Amniotic epithelial cell (primary cell): ENCODE measurements around the gene CRTC3.

Experiments used
- DNase-seq: peaks from one replicate; pipeline ENCODE4 v3.0.0-alpha.2; 2010; ENCODE audit warnings: low read depth

CRTC3 gene

DNA sequence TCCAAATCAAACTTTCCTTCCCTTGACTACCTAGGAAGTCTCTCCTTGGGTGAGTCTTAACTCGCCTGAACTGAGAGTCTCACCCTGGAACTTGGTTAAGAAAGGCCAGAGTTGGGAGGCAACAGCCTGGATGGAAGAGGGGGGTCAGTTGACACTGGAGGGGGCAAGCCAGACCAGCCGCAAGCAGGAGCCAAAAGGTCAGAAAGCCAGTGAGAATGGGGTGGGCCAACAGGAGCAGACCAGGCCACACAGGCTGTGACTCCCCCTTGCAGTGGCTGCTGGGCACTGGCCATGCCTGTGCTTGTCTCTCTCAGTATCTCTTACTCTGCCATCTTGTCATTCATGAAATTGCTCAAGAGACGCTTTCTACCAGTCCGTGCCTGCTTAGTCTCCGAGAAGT lies 32.9 kb downstream of the CRTC3 start:
- no peak for DNase-seq

DNA sequence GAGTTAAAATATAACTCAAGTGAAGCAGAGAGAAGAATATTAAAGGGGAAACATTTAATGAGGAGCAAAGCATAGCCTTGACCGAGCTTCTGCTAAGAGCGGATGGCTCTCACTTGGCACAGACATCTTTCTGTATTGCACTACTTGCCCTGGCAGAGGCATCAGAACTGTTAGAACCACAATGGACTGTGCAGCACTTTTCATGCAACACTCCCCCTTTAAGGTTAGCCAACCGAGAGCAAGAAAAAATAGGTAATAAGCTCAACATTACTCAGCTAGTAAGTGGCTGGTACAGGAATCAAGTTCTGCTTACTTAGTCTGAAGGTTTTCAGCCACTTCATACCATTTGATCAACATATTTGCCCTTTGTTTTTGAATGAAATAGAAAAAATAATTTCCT lies 33.7 kb downstream of the CRTC3 start:
- no peak for DNase-seq

DNA sequence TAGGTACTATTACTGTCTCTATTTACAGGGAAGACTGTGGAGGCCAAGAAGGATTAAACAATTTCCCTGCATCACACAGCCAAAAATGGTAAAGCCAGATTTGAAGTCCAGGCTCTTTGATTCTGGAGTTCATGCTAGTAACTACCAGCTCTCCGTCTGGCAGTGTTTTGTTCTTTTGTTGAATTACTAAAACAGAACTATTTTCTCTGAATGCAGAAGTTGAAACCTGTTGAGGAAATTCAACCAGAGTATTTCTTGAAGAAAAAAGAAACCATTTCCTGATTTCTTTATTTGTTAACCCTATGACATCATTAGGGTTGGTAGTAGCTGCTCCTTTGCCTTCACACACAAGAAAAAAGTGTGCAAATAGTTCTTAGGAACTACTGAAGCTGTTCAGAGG lies 34.3 kb downstream of the CRTC3 start:
- DNase-seq, result no peak

DNA sequence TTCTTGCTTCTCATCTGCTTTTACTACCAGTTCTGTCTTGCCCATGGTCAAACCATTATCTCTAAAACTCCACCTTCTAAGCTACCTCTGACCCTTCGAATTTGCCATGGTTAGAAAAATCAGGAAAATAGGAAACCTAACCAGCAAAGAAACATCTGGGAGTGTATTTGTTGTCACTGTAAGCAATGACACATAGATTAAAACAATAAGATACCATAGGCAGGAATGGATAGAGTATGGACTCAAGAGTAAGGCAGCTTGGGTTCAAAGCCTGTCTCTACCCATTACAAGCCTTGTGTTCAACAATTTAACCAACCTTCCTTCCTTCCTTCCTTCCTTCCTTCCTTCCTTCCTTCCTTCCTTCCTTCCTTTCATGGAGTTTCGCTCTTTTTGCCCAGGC lies 34.9 kb downstream of the CRTC3 start:
- DNase-seq, result no peak

DNA sequence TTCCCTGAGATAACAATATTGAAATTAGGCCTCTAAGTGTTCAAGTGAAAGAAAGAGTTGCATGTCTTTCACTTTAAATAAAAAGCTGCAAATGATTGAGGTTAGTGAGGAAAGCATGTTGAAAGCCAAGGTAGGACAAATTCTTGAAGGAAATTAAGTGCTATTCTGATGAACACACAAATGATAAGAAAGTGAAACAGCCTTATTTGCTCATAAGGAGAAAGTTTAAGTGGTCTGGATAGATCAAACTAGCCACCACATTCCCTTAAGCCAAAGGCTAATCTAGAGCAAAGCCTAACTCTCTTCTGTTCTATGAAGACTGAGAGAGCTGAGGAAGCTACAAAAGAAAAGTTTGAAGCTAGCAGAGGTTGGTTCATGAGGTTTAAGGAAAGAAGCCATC lies 36.1 kb downstream of the CRTC3 start:
- peak; percentile 49 for DNase-seq

DNA sequence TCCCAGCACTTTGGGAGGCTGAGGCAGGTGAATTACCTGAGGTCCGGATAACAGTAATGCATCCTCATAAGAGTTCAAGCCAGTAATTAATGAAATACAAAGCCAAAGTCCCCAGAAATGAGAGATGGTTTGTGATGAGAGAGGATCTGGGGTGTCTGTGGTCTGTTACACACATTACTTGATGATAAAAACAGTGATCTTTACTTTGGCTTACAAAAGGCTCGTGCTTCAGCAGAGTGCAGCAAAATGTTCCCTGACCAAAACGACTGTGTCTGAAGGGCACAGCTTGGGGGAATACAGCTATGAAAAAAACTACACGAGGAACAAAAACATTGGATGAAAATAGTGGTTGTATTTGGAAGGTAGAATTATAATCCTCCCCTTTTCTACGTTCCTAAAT lies 40.9 kb downstream of the CRTC3 start:
- DNase-seq, result no peak

DNA sequence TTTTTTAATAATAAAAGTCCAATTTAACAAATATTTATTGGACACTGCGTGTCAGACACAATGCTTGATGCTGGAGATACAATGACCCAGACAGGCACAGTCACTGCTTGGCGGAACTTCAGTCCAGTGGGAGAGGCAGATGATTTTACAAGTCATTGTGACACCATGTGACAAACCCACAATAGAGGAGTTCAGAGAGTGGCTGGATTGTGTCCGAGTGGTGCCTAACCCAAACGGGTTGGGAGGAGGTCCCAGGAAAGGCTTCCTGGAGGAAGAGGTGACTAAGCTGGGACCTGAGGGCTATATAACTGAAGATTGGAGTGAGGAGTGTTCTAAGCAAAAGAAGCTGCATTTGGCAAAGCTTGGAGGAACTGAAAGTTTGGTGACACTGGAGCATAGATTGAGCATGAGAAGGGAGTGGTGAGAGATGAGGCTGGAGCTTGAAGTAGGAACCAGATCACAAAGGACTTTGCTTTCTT lies 41.4 kb downstream of the CRTC3 start:
- no peak for DNase-seq

DNA sequence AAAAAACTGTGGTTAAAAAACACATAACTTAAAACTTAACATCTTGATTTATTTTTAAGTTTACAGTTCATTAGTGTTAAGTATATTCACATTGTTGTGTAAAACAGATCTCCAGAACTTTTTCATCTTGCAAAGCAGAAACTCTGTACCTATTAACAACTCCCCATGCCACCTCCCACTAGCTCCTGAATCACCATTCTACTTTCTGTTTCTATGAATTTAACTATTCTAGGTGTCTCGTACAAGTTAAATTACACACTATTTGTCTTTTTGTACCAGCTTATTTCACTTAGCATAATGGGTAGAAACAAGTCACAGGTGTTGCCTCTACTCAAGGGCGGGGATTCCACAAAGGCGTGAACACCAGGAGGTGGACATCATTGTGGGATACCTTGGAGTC lies 43.2 kb downstream of the CRTC3 start:
- DNase-seq, result no peak

DNA sequence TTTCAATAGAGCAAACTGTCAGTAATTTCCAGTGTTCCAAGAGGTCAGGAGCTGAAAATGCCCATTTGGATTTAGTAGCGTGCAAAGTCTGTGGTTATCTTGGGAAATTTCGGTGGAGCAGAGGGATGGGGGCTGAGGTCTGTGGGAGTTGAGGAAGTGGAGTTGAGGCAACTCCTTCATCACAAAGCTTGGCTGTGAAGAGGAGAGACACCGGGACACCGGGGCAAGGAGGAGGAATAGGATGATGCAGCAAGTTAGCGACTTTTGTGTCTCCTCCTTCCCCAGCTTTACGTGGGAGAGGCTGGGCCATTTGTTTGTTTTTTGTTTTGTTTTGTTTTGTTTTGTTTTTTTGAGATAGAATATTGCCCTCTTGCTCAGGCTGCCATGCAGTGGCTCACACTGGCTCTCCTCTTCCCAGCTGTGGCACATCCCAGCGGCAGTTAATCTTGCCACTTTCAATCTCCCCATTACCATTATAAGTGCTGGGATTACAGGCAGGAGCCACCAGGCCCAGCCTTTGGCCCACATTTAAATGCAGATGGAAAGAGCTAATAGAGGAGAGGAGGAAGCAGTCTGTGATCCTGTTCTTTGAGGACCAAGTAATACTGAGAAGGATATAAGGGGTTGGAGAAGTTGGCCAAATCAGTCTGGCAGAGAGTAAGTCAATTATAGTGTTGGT lies 47.1 kb downstream of the CRTC3 start:
- DNase-seq, result no peak

DNA sequence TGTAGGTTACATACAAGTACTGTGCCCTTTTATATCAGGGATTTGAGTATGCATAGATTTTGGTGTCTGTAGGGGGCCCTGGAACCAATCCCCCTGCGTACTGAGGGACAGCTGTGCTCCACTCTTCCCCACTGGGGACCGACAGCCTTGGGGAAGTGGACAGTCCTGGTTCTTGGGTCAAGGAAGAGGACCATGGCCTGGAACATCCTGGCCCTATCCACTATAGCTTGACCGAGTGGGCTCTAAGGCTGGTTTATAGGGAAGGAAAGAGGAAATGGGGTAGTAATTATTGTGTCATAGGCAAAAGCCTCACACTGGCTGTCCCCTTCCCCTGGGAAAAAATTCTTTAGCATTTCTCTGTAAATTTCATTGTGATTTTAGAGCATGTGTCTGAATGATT lies 49.5 kb downstream of the CRTC3 start:
- no peak for DNase-seq

DNA sequence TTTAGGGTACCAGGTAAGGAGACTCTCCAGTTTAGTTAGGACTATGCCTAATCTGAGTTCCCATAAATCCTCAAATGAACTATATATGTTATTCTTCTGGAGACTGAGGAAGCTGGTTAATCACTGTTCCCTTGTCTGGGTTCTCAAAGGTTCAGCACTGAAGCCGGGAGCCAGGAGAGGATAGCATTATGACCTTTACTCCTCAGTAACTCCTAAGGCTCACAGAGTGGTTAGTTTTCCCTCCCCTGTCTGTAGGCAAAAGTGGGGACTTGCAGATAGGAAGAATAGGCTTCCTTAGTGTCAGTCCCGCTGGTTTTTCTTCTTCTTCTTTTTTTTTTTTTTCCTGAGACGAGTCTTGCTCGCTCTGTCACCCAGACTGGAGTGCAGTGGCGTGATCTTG lies 50.4 kb downstream of the CRTC3 start:
- DNase-seq, result no peak

DNA sequence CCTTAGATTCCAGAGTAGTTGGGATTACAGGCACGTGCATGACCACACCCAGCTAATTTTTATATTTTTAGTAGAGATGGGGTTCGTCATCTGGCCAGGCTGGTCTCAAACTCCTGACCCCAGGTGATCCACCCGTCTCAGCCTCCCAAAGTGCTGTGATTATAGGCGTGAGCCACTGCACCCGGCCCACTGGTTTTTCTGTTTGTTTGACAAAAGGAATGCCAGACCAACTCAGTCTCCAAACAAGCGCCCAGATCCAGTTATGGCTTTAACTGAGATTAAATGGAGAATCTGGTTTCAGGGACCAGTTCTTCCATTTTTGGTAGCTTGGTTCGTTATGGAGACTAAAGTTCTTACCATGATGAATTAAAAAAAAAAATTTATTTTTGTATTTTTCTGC lies 50.8 kb downstream of the CRTC3 start:
- DNase-seq, result no peak

DNA sequence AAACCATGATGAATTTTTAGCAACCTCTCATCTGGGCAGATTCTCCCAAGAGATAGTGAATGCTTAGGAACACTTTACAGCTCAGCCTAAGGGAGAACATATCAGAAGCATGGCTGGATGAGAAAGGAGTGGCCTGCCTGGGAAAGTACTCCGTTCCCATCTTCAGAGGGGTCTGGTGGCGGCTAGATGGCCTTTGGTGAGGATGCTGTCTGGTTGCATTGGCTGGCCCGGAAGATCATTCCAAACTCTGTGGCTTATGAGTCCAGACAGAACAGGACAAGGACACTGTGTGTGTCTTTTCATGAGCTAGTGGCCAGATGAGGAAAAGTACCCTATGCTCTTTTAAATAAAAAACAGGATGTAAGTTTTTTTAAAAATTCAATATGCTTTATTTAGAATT lies 51.2 kb downstream of the CRTC3 start:
- DNase-seq, result no peak

DNA sequence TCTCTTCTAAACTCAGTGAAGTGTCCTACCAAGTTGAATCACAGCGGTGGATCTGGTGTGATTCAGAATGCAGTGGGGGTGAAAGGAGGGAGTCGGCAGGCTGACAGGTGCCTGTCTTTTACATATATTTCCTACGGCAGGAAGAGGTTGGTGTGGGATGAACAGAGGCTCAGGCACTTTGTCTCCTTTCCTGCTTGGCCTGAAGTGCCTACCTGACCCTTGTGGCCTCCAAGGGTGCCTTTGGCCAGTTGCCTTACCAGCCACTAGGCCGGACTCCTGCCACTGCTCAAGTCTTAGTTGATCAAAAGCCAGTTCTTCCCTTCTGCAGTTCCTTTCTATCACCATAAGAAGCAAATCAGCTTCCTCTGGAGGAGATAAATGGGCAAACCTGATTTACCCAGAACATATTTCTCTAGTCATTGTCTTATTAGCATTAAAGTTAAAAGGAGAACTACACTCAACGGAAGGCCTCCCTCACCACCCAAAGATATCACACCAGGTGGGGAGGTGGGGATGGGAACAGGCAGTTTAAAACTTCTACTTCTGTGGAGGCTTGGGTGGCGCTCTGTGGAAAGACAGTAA lies 52.1 kb downstream of the CRTC3 start:
- no peak for DNase-seq

DNA sequence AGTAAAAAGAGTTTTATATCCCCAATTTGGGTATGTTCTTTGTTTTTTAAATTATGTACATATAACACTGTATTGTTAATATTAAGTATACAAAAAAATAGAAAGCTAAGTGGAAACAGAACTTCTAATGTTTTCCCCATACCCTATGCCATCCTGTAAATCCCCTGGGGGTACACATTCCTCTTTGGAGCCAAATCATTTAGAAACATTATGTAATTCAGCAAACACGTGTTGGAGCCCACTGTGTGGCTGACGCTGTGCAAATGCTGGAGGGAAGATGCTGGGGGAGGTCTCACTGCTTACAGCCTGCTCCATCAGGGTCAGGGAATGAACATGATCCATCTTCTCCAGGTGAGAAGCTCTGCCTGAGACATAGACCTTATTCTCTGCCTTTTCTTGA lies 52.8 kb downstream of the CRTC3 start:
- no peak for DNase-seq

DNA sequence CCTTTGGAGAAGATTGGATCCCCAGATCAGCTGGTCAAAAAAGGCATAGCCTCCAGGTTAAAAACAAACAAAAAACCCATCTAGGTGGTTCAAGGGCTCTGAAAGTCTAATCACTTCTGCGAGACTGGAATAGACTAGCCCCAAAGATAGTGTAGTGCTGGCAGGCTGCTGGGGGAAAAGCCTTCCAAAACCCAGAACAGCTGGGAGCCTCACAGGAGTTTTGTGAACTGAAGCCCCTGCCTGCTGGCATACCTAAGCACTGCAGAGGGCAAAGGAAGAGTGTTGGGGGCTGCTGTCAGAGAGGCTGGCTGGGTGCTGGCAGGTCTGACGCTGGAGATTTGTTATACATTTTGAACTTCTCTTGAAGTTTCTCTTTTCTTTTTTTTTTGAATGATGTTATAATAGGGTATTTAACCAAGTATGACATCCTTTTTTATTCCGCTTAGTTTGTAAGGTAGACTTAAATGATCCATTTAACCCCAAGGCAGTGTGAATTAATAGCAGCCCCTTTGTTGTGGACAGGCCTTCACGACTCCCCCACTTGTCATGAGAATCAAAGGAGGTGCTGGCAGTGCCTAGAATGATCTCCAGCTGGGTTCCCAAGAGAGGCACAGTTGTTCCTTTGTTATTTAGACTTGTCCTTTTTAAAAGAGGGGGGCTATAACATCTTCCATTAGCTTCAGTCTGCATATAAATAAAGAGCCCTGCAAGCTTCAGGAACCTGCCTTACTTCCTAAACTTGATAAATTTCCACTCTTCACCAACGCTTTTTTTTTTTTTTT lies 53.9 kb downstream of the CRTC3 start:
- DNase-seq, result no peak

DNA sequence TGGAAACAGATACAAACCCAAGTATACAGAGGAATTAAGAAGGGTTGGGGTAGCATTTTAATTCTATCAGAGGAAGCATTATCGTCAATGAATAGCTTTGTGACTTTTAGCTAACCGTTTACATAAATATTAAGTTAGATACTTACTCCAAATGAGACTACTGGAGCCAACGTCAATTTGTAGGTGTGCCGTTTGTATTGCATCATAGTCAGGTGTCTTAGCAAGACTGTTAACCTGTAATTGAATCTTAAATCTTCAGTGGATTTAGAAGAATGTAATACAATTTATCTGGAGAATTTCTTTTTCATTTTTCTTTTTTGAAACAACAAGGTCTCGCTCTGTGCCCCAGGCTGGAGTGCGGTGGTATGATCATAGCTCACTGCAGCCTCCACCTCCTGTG lies 55.1 kb downstream of the CRTC3 start:
- no peak for DNase-seq

DNA sequence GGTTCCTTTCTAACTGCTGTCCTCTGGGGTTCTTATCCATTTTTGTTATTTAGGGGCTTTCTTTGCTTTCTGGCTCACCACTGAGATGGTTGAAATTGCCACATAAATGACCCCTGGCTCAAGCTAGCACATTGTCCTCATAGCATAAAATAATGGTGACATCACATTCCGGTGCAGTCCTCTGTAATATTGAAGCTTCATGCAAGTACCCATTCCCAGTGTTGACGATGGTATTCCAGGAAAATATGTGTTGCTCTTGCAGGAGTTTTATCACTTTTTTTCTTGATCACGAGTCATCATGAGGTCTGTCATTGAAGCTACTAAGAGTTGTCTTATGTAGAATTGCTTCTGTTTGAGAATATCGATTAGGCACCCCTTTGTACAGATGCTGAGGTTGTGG lies 56.1 kb downstream of the CRTC3 start:
- DNase-seq, result peak; percentile 53

DNA sequence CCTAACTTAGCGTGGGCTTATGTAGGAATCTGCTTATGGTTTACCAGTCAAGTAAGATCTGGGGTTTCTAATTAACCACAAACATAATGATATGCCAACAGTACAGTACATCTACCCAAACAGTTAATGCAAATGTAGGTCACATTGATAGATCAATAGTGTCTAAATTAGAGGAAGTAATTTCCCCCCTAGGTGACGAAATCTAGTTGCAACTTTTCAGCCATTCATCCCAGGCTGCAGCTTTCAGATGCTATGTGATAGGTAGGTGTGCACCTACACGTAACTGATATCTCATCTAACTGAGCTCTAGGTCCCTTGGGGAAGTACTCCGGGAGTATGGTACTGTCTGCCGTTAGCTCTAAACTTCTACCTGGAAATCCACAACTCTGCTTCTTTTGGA lies 57.2 kb downstream of the CRTC3 start:
- no peak for DNase-seq

DNA sequence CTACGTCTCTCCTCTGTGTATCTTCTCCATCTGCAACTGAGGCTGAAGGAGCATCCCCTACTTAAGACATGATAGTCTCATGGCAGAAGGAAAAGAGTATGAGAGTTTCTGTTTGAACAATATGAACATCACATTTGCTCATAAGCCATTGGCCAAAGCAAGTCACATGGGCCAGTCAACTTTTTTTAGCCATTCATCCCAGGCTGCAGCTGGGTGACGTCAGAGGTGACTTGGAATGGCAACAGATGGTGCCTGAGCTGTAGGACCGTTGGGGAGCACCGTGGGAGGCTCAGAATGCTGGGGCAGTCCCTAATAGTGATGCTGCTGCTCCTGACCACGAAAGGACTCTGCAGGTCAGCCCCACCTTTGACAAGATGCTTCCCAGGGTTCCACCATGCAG lies 58.7 kb downstream of the CRTC3 start:
- DNase-seq, result peak; percentile 15

DNA sequence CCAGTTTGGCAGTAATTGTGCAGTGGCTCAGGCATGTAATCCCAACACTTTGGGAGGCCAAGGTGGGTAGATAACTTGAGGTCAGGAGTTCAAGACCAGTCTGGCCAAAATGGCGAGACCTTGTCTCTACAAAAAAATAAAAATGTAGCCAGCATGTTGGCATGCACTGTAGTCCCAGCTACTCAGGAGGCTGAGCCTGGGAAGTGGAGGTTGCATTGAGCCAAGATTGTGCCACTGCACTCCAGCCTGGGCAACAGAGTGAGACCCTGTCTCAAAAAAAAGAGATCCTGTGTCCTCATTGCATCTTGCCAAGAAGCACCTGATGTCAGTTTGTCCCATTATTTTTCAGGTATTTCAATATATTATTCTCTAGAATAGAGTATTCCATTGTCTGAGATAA lies 61.8 kb downstream of the CRTC3 start:
- DNase-seq, result no peak

DNA sequence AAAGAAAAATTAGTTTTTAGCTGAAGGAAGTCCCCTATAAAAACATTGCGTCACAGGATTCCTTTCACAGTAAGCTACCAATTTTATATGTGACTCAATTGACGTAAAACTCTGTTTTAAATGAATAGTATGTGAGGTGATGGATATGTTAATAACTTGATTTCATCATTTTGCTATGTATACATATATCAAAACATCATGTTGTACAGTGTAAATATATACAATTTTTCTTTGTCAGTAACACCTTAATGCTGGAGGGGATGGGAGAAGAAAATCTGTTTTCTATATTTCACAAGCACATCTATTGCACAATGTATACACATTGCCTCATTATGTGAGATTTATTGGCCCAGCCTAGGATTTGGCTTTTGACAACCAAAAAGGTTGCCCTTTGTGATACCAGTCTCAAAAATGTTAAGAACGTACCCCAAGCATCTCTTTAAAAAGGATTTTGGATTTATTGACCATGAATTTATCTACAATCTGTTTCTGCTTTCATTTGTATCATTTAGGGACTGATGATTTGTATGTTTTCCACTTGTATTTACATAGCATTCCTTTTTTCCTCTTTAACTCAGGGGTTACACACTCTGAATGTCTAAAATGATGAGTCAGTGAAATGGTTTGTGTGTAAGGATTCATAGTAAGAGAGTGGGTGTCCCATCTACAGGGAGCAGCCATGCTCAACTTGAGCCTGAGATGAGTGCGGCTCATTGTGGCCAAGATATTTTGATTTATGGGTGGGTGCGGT lies 62.6 kb downstream of the CRTC3 start:
- DNase-seq, result peak; percentile 97
